HepG2 (cell line): ENCODE measurements around the gene C1D. TPM values are rescaled to one million over a fixed set of nuclear protein-coding genes. Genes with fewer than 3 reads are reported as not detected.

Source experiments
- ARID5B ChIP-seq: IDR thresholded peaks from 2 replicates; pipeline ENCODE4 v1.4.0; 2020; ENCODE audit warnings: mild to moderate bottlenecking, missing genetic modification reagents
- ATF2 ChIP-seq: sonication (generic); formaldehyde crosslinking; IDR thresholded peaks from 2 replicates; pipeline ENCODE4 v1.4.0; 2020; ENCODE audit warnings: missing genetic modification reagents
- CENPT ChIP-seq: sonication (generic); formaldehyde crosslinking; IDR thresholded peaks from 2 replicates; pipeline ENCODE4 v1.8.0; 2022; ENCODE audit warnings: low read depth, mild to moderate bottlenecking, moderate library complexity, missing genetic modification reagents
- ELF4 ChIP-seq: sonication (generic); formaldehyde crosslinking; IDR thresholded peaks from 2 replicates; pipeline ENCODE4 v1.5.0; 2020; ENCODE audit warnings: missing genetic modification reagents, mild to moderate bottlenecking, moderate library complexity, borderline replicate concordance
- KMT2B ChIP-seq: IDR thresholded peaks from 2 replicates; pipeline ENCODE4 v1.6.1; 2016; ENCODE audit warnings: missing genetic modification reagents, missing compliant biosample characterization
- MED8 ChIP-seq: sonication (generic); formaldehyde crosslinking; IDR thresholded peaks from 2 replicates; pipeline ENCODE4 v1.8.1; 2023; ENCODE audit warnings: mild to moderate bottlenecking, missing genetic modification reagents; ENCODE audit not compliant: insufficient replicate concordance
- MEF2D ChIP-seq: sonication (generic); formaldehyde crosslinking; IDR thresholded peaks from 2 replicates; pipeline ENCODE4 v1.5.1; 2020; ENCODE audit warnings: mild to moderate bottlenecking, missing genetic modification reagents
- NPAS2 ChIP-seq: sonication (generic); formaldehyde crosslinking; IDR thresholded peaks from 2 replicates; pipeline ENCODE4 v1.8.0; 2022; ENCODE audit warnings: mild to moderate bottlenecking, missing genetic modification reagents, borderline replicate concordance
- RARA ChIP-seq: IDR thresholded peaks from 2 replicates; pipeline ENCODE4 v1.6.1; 2016; ENCODE audit warnings: missing genetic modification reagents, missing compliant biosample characterization
- RBFOX2 ChIP-seq: fragments of 200-400 bp; formaldehyde crosslinking; IDR thresholded peaks from 2 replicates; pipeline ENCODE4 v1.6.1; 2017; ENCODE audit warnings: low read depth, mild to moderate bottlenecking, low read length
- RBM22 ChIP-seq: fragments of 200-400 bp; formaldehyde crosslinking; optimal IDR thresholded peaks from 2 replicates; pipeline ENCODE3; 2017; ENCODE audit warnings: mild to moderate bottlenecking, low read length, moderate library complexity
- SMYD3 ChIP-seq: sonication (generic); formaldehyde crosslinking; IDR thresholded peaks from 2 replicates; pipeline ENCODE4 v1.8.1; 2023; ENCODE audit warnings: mild to moderate bottlenecking, missing genetic modification reagents
- TCF12 ChIP-seq, 2 experiments: fragments of 450-650 bp in 1 of 2; sonication (generic) in 1 of 2; formaldehyde crosslinking in 1 of 2; IDR thresholded peaks; 2 replicates each; pipeline versions ENCODE4 v1.6.1 to v1.8.0; 2017 to 2022; ENCODE audit warnings: antibody characterized with exemption in 1 of 2, mild to moderate bottlenecking in 1 of 2, missing genetic modification reagents in 1 of 2, moderate library complexity in 1 of 2
- TGIF2 ChIP-seq: IDR thresholded peaks from 2 replicates; pipeline ENCODE4 v1.6.1; 2016; ENCODE audit warnings: control low read depth, missing compliant biosample characterization
- THAP8 ChIP-seq: sonication (generic); formaldehyde crosslinking; IDR thresholded peaks from 2 replicates; pipeline ENCODE4 v1.5.1; 2020; ENCODE audit warnings: missing genetic modification reagents, mild to moderate bottlenecking, borderline replicate concordance
- XBP1 ChIP-seq: sonication (generic); formaldehyde crosslinking; IDR thresholded peaks from 2 replicates; pipeline ENCODE4 v1.5.0; 2020; ENCODE audit warnings: missing genetic modification reagents
- YEATS2 ChIP-seq: sonication (generic); formaldehyde crosslinking; IDR thresholded peaks from 2 replicates; pipeline ENCODE4 v1.4.0; 2020; ENCODE audit warnings: missing genetic modification reagents, borderline replicate concordance
- ZNF10 ChIP-seq: sonication (generic); formaldehyde crosslinking; IDR thresholded peaks from 2 replicates; pipeline ENCODE4 v1.4.0; 2020; ENCODE audit warnings: mild to moderate bottlenecking, low read depth, missing genetic modification reagents, borderline replicate concordance
- ZNF180 ChIP-seq: sonication (generic); formaldehyde crosslinking; IDR thresholded peaks from 2 replicates; pipeline ENCODE4 v1.4.0; 2020; ENCODE audit warnings: low read depth, missing genetic modification reagents, borderline replicate concordance
- ZNF33B ChIP-seq: sonication (generic); formaldehyde crosslinking; IDR thresholded peaks from 2 replicates; pipeline ENCODE4 v1.5.1; 2020; ENCODE audit warnings: mild to moderate bottlenecking, missing genetic modification reagents
- ZNF34 ChIP-seq: sonication (generic); formaldehyde crosslinking; IDR thresholded peaks from 2 replicates; pipeline ENCODE4 v1.4.0; 2020; ENCODE audit warnings: mild to moderate bottlenecking, missing genetic modification reagents, borderline replicate concordance
- ZNF460 ChIP-seq: sonication (generic); formaldehyde crosslinking; IDR thresholded peaks from 2 replicates; pipeline ENCODE4 v1.5.1; 2020; ENCODE audit warnings: missing genetic modification reagents, mild to moderate bottlenecking, borderline replicate concordance
- ZNF709 ChIP-seq: sonication (generic); formaldehyde crosslinking; IDR thresholded peaks from 2 replicates; pipeline ENCODE4 v1.5.0; 2020; ENCODE audit warnings: mild to moderate bottlenecking, missing genetic modification reagents
- ZNF749 ChIP-seq: sonication (generic); formaldehyde crosslinking; IDR thresholded peaks from 2 replicates; pipeline ENCODE4 v1.8.0; 2022; ENCODE audit warnings: mild to moderate bottlenecking, missing genetic modification reagents, moderate library complexity, borderline replicate concordance
- ZNF75D ChIP-seq: sonication (generic); formaldehyde crosslinking; IDR thresholded peaks from 2 replicates; pipeline ENCODE4 v1.8.1; 2023; ENCODE audit warnings: missing genetic modification reagents, mild to moderate bottlenecking, borderline replicate concordance
- polyA plus RNA-seq, 8 experiments: library from polyadenylated mRNA; depleted of rRNA in 3 of 8; stranded (reverse) in 7 of 8; unstranded in 1 of 8; fragments of >200 nt; fragmentation: Illumina TruSeq in 4 of 8; extraction: Trizol in 4 of 8; gene quantifications; 2 replicates each; pipeline versions ENCODE4 v1.2.1 to v1.2.3, GENCODE V29; 2011 to 2016; ENCODE audit warnings: low read depth in 4 of 8, missing spikeins in 1 of 8, mixed read lengths in 1 of 8; ENCODE audit not compliant: insufficient read depth in 1 of 8
- total RNA-seq, 5 experiments: library from RNA; depleted of rRNA; stranded (reverse); fragments of >200 nt; fragmentation: Illumina TruSeq; extraction: Trizol; gene quantifications; 2 replicates each; pipeline ENCODE4 v1.2.3, GENCODE V29; 2016; ENCODE audit warnings: low read depth in 1 of 5

C1D gene
- total and polyA plus RNA-seq, 2 of the 13 experiments (the other 11 are each of a cell fraction or from before 2014, with no cell fraction given) = 38.1 to 43.5 TPM

- TF ChIP-seq ARID5B (CRISPR knock-in tag) (peak; percentile 87), TGIF2 (CRISPR knock-in tag) (peak; percentile 95), ZNF10 (CRISPR knock-in tag) (no peak), XBP1 (CRISPR knock-in tag) (no peak), ZNF749 (CRISPR knock-in tag) (0 out of 2 replicates have a peak, but pooled peaks have one; percentile 49), YEATS2 (CRISPR knock-in tag) (peak; percentile 93), MED8 (CRISPR knock-in tag) (no peak), ZNF34 (no peak), ZNF709 (CRISPR knock-in tag) (peak; percentile 21; the same call in 1 of the 2 replicates), ZNF33B (CRISPR knock-in tag) (no peak), KMT2B (CRISPR knock-in tag) (peak; percentile 99), CENPT (CRISPR knock-in tag) (no peak), ZNF180 (CRISPR knock-in tag) (no peak), TCF12 (IDR thresholded peaks at IDR 0.05) (no peak), TCF12 (CRISPR knock-in tag; IDR thresholded peaks at IDR 0.05) (peak; percentile 81), SMYD3 (CRISPR knock-in tag) (no peak), MEF2D (peak; percentile 73; the same call in 1 of the 2 replicates), NPAS2 (CRISPR knock-in tag) (no peak), ZNF460 (no peak), ELF4 (CRISPR knock-in tag) (peak; percentile 94), RBFOX2 (peak; percentile 84), RARA (peak; percentile 32; the same call in 1 of the 2 replicates), RBM22 (no peak), THAP8 (CRISPR knock-in tag) (no peak), ATF2 (peak; percentile 73), ZNF75D (CRISPR knock-in tag) (no peak)
These were observed at the start of gene C1D (continued) for GRCh38 chr2:68062680-68063387.
